Astrocyte of the hippocampus (primary cell): ENCODE data around the gene TCHHL1.
A peak's percentile ranks its signal among the peaks of the same experiment; 100 is the strongest.

Experiments
- DNase-seq: peaks from one replicate; pipeline ENCODE4 v3.0.0; 2011; ENCODE audit warnings: low read depth, low spot score

Gene TCHHL1

DNA sequence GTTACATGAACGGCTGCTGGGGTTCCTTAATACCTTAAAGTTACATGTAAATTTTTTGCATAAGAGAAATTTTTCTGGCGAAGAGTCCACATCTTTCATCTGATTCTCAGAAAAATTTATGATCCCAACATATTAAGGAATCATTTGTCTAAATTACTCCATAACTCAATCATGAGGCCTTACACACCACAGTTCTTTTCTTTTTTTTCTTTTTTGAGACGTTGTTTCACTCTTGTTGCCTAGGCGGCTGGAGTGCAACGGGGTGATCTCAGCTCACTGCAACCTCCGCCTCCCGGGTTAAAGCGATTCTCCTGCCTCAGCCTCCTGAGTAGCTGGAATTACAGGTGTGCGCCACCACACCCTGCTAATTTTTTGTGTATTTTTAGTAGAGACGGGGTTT, 50.0 kb downstream of the TCHHL1 start:
- DNase-seq, result no peak

GRCh38 chr1:152036267-152037216, 52.3 kb downstream of the TCHHL1 start, which contains the start of gene S100A11:
Gene S100A11, minus strand, starts transcription at chr1:152037004. Its CDS starts 89 bp downstream, at chr1:152036915.
- peak; percentile 96 for DNase-seq

DNA sequence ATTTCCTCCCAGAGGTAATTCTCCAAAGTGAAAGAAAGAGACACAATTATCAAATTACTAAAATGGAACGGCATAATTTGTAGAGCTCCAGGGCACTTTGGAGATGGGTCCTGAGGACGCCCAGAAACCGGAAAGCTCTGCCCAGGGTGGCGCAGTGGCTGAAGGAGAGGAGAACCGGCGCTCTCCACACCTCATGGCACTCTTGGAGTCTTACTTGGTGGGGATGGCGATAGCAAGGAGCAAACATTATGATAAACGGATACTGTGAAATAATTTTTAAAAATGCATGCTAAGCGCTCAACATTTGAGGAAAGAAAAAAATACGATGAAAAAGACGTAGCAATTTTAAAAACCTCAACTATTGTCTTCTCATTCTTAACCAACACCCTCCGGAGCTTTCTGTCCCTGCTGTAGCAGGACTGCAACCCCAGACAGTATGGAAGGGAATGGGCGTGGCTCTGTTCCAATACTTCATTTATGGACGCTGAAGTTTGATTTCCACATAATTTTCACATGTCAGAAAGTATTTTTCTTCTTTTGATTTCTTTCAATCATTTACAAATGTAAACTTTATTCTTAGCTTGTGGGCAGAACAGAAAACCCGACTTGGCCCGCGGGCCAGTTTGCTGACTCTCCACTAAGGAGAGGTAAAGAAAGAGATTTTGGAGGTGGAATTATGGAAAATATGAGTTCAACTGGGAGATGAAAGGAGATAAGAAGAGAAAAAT, 53.2 kb downstream of the TCHHL1 start:
- DNase-seq, result peak; percentile 48

GRCh38 chr1:152034654-152035538, 54.0 kb downstream of the TCHHL1 start:
- DNase-seq, result peak; percentile 73

DNA sequence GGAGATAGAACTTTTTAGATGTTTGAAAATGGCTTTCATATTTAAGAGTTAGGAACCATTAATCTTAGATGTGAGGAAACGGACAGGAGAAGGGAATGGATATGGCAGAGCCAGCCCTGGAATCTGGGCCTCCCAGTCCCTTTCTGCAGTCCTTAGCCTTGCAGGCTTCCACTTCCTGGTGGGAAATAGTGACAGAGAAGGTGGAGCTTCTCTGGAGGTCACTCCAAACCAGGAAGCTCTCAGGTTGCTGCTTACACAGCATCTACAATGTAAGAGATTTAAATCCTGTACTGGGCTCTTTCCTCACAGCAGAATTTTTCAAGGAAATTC, 54.6 kb downstream of the TCHHL1 start:
- no peak for DNase-seq
